PC-3 (cell line): ENCODE data around the gene PRSS1. TPM values are rescaled to one million over a fixed set of nuclear protein-coding genes. Genes with fewer than 3 reads are reported as not detected.

Experiments
- ATAC-seq: fragments of 200-7000 bp; cut with Tn5 transposase; 2 replicates; pipeline ENCODE4 v1.9.1; 2020; ENCODE audit warnings: mild to moderate bottlenecking, moderate library complexity
- BruUV-seq: library from RNA; stranded (reverse); fragments of 400-500 nt; replicated peaks from 2 replicates; lab custom pipeline; 2021; lab: Mats Ljungman, UMichigan
- CTCF ChIA-PET: fragments of 300-600 bp; sonication (Branson Sonifier 250); formaldehyde crosslinking; loops from one replicate; lab custom pipeline; 2022; ENCODE audit warnings: antibody characterized with exemption; lab: Charles Lee
- POLR2A ChIA-PET: fragments of 300-600 bp; sonication (Branson Sonifier 250); formaldehyde crosslinking; loops from one replicate; lab custom pipeline; 2022; ENCODE audit warnings: antibody characterized with exemption; ENCODE audit not compliant: unreplicated experiment; lab: Charles Lee
- DNase-seq: peaks from one replicate; pipeline ENCODE4 v3.0.0-alpha.2; 2015
- H2AFZ ChIP-seq: fragments of 300-600 bp; sonication (generic); 2 replicates; pipeline ENCODE4 v1.6.0; 2016; ENCODE audit warnings: antibody characterized with exemption, low read length
- H3F3A ChIP-seq: fragments of 300-600 bp; sonication (generic); one replicate; pipeline ENCODE4 v1.6.0; 2017; ENCODE audit warnings: antibody characterized with exemption, low read length, control low read depth, mild to moderate bottlenecking; ENCODE audit not compliant: unreplicated experiment
- H3K27ac ChIP-seq: fragments of 300-600 bp; sonication (generic); 2 replicates; pipeline ENCODE4 v1.5.1; 2016; ENCODE audit warnings: mild to moderate bottlenecking, low read length
- H3K27me3 ChIP-seq: fragments of 300-600 bp; sonication (generic); 2 replicates; pipeline ENCODE4 v1.6.1; 2016; ENCODE audit warnings: low read length, mixed read lengths
- H3K36me3 ChIP-seq: fragments of 300-600 bp; sonication (generic); 2 replicates; pipeline ENCODE4 v1.6.1; 2016; ENCODE audit warnings: low read depth, mixed run types, low read length, mixed read lengths
- H3K4me1 ChIP-seq: fragments of 300-600 bp; sonication (generic); 2 replicates; pipeline ENCODE4 v1.5.1; 2016; ENCODE audit warnings: low read length; ENCODE audit not compliant: insufficient read depth
- H3K4me2 ChIP-seq: fragments of 300-600 bp; sonication (generic); 2 replicates; pipeline ENCODE4 v1.6.0; 2016; ENCODE audit warnings: low read length
- H3K4me3 ChIP-seq: fragments of 300-600 bp; sonication (generic); 2 replicates; pipeline ENCODE4 v1.5.1; 2016; ENCODE audit warnings: mild to moderate bottlenecking, low read length, mixed read lengths
- H3K79me2 ChIP-seq: fragments of 300-600 bp; sonication (generic); 2 replicates; pipeline ENCODE4 v1.6.1; 2017; ENCODE audit warnings: low read length, mixed read lengths
- H3K9ac ChIP-seq: fragments of 300-600 bp; sonication (generic); 2 replicates; pipeline ENCODE4 v1.6.0; 2016; ENCODE audit warnings: mild to moderate bottlenecking, low read length
- H3K9me2 ChIP-seq: fragments of 300-600 bp; sonication (generic); replicated peaks from 2 replicates; pipeline ENCODE4 v1.6.1; 2016; ENCODE audit warnings: mixed run types, low read length, mixed read lengths
- H3K9me3 ChIP-seq: fragments of 300-600 bp; sonication (generic); 2 replicates; pipeline ENCODE4 v1.6.1; 2016; ENCODE audit warnings: low read length, mixed read lengths
- H4K20me1 ChIP-seq: fragments of 300-600 bp; sonication (generic); 2 replicates; pipeline ENCODE4 v1.6.1; 2016; ENCODE audit warnings: low read length, mixed read lengths
- EZH2 ChIP-seq: fragments of 300-600 bp; sonication (generic); IDR thresholded peaks from one replicate; pipeline ENCODE4 v1.6.1; 2017; ENCODE audit warnings: antibody characterized with exemption, mild to moderate bottlenecking, low read length; ENCODE audit not compliant: unreplicated experiment
- EZH2phosphoT487 ChIP-seq: fragments of 300-600 bp; sonication (generic); IDR thresholded peaks from 2 replicates; pipeline ENCODE4 v1.6.1; 2018; ENCODE audit warnings: mild to moderate bottlenecking, antibody characterized with exemption, low read length, borderline replicate concordance
- intact Hi-C: fragments of 100-400 bp; cut with micrococcal nuclease; formaldehyde crosslinking; loops from 2 replicates; pipeline ENCODE4 v1.9.0; 2023
- total RNA-seq: library from RNA; depleted of rRNA; stranded (reverse); fragments of >200 nt; gene quantifications from 2 replicates; pipeline ENCODE4 v1.2.3, GENCODE V29; 2014
- TF ChIP-seq, protein P1 (sequence below): fragments of 300-600 bp; sonication (generic); conservative IDR thresholded peaks from 2 replicates; pipeline ENCODE4 v1.5.1; 2017; ENCODE audit warnings: antibody characterized with exemption, low read depth, mild to moderate bottlenecking, low read length

Gene PRSS1
- total RNA-seq, 1 experiment from 2014 or later, result not detected

DNA sequence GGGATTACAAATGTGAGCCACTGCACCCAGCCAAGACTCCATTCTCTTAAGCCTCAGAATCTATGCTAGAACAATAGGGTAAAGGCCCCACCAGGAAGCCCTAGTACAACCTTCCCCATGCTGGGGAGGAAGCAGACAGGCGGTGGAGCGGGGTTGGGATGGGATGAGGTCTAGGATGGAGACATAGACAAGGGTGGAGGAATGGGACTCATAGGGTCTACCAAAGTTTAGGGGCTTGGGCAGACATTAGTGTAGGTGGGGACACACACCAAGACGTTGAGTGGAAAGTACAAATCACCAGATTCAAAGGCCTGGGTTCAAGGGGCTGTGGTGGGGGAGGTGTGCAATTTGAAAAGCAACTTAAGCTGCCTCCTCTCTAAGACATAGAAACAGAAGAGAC is 40.8 kb downstream of the PRSS1 start:
- ChIA-PET POLR2A (interaction anchor here (0.6 kb wide), 1 partner anchor 122 kb away, joined by 3 read pairs; no protein-coding TSS in a partner anchor), CTCF (no interaction called here)
- TF ChIP-seq EZH2phosphoT487 (no peak), EZH2 (no peak)
- TF ChIP-seq, protein P1, sequence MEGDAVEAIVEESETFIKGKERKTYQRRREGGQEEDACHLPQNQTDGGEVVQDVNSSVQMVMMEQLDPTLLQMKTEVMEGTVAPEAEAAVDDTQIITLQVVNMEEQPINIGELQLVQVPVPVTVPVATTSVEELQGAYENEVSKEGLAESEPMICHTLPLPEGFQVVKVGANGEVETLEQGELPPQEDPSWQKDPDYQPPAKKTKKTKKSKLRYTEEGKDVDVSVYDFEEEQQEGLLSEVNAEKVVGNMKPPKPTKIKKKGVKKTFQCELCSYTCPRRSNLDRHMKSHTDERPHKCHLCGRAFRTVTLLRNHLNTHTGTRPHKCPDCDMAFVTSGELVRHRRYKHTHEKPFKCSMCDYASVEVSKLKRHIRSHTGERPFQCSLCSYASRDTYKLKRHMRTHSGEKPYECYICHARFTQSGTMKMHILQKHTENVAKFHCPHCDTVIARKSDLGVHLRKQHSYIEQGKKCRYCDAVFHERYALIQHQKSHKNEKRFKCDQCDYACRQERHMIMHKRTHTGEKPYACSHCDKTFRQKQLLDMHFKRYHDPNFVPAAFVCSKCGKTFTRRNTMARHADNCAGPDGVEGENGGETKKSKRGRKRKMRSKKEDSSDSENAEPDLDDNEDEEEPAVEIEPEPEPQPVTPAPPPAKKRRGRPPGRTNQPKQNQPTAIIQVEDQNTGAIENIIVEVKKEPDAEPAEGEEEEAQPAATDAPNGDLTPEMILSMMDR, result no peak
- no peak overlapping the region for H3K4me2 ChIP-seq
- no peak for ATAC-seq
- H3K27ac ChIP-seq, result no peak overlapping the region
- H3K36me3 ChIP-seq, result no peaks in the 10 kb centered on the region
- H4K20me1 ChIP-seq, result no peaks in the 10 kb centered on the region
- intact Hi-C loops, result no loop called here
- no peak overlapping the region for H3K4me3 ChIP-seq
- no peaks in the 10 kb centered on the region for H3K27me3 ChIP-seq
- H3K79me2 ChIP-seq, result no peaks in the 10 kb centered on the region
- H3K9me3 ChIP-seq, result no peaks in the 10 kb centered on the region
- DNase-seq, result no peak
- no TSS peak for BruUV-seq
- no peak overlapping the region for H2AFZ ChIP-seq
- peaks cover 35% of the 10 kb centered on the region for H3K4me1 ChIP-seq
- no peaks in the 10 kb centered on the region for H3K9me2 ChIP-seq
- no peak overlapping the region for H3K9ac ChIP-seq
- no peaks in the 10 kb centered on the region for H3F3A ChIP-seq

DNA sequence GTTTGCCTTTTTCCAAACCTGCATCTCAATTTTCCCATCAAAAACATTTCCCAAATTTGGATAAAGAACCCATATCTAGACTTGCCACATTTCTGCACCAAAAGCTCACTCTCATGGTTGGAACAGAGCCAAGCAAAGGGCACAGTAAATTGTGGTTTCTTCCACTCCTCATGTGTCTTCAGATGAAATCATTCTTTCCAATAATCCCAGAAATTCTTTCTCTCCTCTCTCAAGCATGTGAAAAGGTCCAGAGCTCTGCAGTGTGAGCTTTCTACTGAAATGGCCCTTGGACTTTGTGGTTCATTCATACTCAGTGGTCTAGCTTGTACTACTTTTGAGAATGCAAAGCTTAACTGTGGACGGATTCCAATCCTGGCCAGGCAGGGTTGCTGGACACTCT is 41.3 kb downstream of the PRSS1 start:
- Histone ChIP-seq H2AFZ (no peak overlapping the region), H3K36me3 (no peaks in the 10 kb centered on the region), H3K9me2 (no peaks in the 10 kb centered on the region), H3K4me3 (no peak overlapping the region), H3K4me2 (no peak overlapping the region), H3K4me1 (peaks cover 40% of the 10 kb centered on the region), H3K27me3 (no peaks in the 10 kb centered on the region), H3K27ac (no peak overlapping the region), H3K79me2 (peaks cover 2% of the 10 kb centered on the region), H3K9me3 (no peaks in the 10 kb centered on the region), H3K9ac (no peak overlapping the region), H4K20me1 (no peaks in the 10 kb centered on the region), H3F3A (no peaks in the 10 kb centered on the region)
- POLR2A ChIA-PET, result interaction anchor here (0.6 kb wide), 1 partner anchor 123 kb away, joined by 3 read pairs; no protein-coding TSS in a partner anchor
- no TSS peak for BruUV-seq
- no peak for TF ChIP-seq EZH2
- TF ChIP-seq, protein P1, result no peak
- no peak for TF ChIP-seq EZH2phosphoT487
- peak; percentile 44 for DNase-seq
- CTCF ChIA-PET, result no interaction called here
- no peak for ATAC-seq
- intact Hi-C loops, result no loop called here

DNA sequence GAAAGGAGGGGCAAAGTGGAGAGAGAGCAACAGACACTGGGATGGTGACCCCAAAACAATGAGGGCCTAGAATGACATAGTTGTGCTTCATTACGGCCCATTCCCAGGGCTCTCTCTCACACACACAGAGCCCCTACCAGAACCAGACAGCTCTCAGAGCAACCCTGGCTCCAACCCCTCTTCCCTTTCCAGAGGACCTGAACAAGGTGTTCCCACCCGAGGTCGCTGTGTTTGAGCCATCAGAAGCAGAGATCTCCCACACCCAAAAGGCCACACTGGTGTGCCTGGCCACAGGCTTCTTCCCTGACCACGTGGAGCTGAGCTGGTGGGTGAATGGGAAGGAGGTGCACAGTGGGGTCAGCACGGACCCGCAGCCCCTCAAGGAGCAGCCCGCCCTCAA is 42.2 kb downstream of the PRSS1 start:
- H3K4me3 ChIP-seq, result no peak overlapping the region
- H3K4me1 ChIP-seq, result peaks cover 50% of the 10 kb centered on the region
- peaks cover 11% of the 10 kb centered on the region for H3K79me2 ChIP-seq
- H3K27me3 ChIP-seq, result no peaks in the 10 kb centered on the region
- TF ChIP-seq EZH2 (no peak), EZH2phosphoT487 (no peak)
- TF ChIP-seq, protein P1, result no peak
- no peak overlapping the region for H2AFZ ChIP-seq
- no peak overlapping the region for H3K9ac ChIP-seq
- H3K4me2 ChIP-seq, result no peak overlapping the region
- POLR2A ChIA-PET, result interaction anchor here (0.6 kb wide), 1 partner anchor 44 kb away, joined by 3 read pairs; no protein-coding TSS in a partner anchor
- H4K20me1 ChIP-seq, result no peaks in the 10 kb centered on the region
- intact Hi-C loops, result no loop called here
- no peak for DNase-seq
- no peaks in the 10 kb centered on the region for H3F3A ChIP-seq
- CTCF ChIA-PET, result no interaction called here
- no peak for ATAC-seq
- no peak overlapping the region for H3K27ac ChIP-seq
- H3K9me3 ChIP-seq, result no peaks in the 10 kb centered on the region
- H3K36me3 ChIP-seq, result no peaks in the 10 kb centered on the region
- H3K9me2 ChIP-seq, result no peaks in the 10 kb centered on the region
- BruUV-seq, result no TSS peak
